C4-2B (cell line): ENCODE results near the gene CHRNA9.

ENCODE experiments used
- H3K27ac ChIP-seq: fragments of 450-650 bp; 2 replicates; pipeline ENCODE4 v1.5.1; 2017
- ZFX ChIP-seq: fragments of 450-650 bp; IDR thresholded peaks from 2 replicates; pipeline ENCODE4 v1.6.1; 2017
- TF ChIP-seq, protein P1 (sequence below): fragments of 450-650 bp; conservative IDR thresholded peaks from 2 replicates; pipeline ENCODE4 v1.5.1; 2017; ENCODE audit warnings: mild to moderate bottlenecking

The CHRNA9 gene

DNA sequence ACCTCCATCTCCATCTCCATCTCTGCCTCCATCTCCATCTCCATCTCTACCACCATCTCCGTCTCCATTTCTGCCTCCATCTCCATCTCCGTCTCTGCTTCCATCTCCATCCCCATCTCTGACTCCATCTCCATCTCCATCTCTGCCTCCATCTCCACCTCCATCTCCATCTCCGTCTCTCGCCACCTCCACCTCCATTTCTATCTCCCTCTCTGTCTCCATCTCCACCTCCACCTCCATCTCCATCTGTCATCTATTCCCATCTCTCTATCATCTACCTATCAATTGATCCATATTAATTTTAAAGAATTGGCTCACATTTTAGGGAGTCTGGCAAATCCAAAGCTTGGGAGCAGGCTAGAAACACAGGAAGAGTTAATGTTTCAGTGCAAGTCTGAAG, 39.6 kb upstream of the CHRNA9 start:
- TF ChIP-seq, protein P1, sequence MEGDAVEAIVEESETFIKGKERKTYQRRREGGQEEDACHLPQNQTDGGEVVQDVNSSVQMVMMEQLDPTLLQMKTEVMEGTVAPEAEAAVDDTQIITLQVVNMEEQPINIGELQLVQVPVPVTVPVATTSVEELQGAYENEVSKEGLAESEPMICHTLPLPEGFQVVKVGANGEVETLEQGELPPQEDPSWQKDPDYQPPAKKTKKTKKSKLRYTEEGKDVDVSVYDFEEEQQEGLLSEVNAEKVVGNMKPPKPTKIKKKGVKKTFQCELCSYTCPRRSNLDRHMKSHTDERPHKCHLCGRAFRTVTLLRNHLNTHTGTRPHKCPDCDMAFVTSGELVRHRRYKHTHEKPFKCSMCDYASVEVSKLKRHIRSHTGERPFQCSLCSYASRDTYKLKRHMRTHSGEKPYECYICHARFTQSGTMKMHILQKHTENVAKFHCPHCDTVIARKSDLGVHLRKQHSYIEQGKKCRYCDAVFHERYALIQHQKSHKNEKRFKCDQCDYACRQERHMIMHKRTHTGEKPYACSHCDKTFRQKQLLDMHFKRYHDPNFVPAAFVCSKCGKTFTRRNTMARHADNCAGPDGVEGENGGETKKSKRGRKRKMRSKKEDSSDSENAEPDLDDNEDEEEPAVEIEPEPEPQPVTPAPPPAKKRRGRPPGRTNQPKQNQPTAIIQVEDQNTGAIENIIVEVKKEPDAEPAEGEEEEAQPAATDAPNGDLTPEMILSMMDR: no peak
- no peak for TF ChIP-seq ZFX
- H3K27ac ChIP-seq: no peak overlapping the region

DNA sequence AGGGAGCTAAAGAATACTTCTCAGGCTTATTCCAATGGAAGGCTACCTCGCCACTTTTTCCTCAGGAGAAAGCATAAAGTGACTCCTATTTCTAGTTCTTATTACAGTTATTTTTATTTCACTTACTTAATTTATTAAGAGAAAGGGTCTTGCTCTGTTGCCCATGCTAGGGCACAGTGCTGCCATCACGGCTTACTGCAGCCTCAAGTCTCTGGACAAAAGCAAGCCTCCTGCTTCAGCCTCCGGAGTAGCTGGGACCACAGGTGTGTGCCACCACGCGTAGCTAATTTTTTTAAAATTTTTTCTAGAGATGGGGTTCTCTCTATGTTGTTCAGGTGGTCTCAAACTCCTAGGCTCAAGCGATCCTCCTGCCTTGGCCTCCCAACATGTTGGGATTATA, 36.0 kb upstream of the CHRNA9 start:
- TF ChIP-seq, protein P1: no peak
- no peak for TF ChIP-seq ZFX
- H3K27ac ChIP-seq: no peak overlapping the region; the same call in 1 of the 2 replicates

GRCh38 chr4:40299811-40300292, 35.3 kb upstream of the CHRNA9 start:
- H3K27ac ChIP-seq: no peak overlapping the region; the same call in 1 of the 2 replicates
- TF ChIP-seq ZFX: no peak
- TF ChIP-seq, protein P1: peak; percentile 9; the same call in 1 of the 2 replicates

- H3K27ac ChIP-seq: no peak overlapping the region
- no peak for TF ChIP-seq ZFX
- TF ChIP-seq, protein P1: no peak
Observed at GRCh38 chr4:40300371-40301162, 34.6 kb upstream of the CHRNA9 start.

GRCh38 chr4:40301603-40302002, 33.5 kb upstream of the CHRNA9 start:
- no peak overlapping the region for H3K27ac ChIP-seq
- TF ChIP-seq, protein P1: no peak
- TF ChIP-seq ZFX: no peak

DNA sequence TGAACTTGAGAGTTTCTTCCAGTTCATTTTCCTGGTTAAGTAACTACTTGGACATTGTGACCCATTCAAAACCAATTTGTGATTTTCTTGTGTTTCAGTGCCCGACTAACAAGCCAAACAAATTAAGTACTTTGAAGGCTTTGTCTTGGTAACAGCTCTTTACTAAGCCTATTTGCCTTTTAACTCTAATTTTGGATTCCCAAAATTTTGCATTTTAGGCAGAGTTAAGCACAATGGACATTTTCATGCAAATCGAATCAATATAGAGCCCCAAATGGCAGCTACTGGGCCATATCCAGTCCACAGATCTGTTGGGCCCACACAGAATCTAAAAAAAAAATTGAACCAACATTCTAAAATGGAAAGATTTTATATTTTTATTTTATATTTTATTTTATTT, 31.4 kb upstream of the CHRNA9 start:
- H3K27ac ChIP-seq: no peak overlapping the region
- TF ChIP-seq, protein P1: no peak
- no peak for TF ChIP-seq ZFX

GRCh38 chr4:40305328-40306170, 29.6 kb upstream of the CHRNA9 start:
- TF ChIP-seq ZFX: no peak
- TF ChIP-seq, protein P1: no peak
- no peak overlapping the region for H3K27ac ChIP-seq
